ENCODE measurements around the gene NBPF12.
"Not testable (repeated sequence)": the region's sequence is repeated elsewhere in the genome, so short reads cannot be mapped to it uniquely, and the experiment has no call there.

NBPF12 gene, protein sequence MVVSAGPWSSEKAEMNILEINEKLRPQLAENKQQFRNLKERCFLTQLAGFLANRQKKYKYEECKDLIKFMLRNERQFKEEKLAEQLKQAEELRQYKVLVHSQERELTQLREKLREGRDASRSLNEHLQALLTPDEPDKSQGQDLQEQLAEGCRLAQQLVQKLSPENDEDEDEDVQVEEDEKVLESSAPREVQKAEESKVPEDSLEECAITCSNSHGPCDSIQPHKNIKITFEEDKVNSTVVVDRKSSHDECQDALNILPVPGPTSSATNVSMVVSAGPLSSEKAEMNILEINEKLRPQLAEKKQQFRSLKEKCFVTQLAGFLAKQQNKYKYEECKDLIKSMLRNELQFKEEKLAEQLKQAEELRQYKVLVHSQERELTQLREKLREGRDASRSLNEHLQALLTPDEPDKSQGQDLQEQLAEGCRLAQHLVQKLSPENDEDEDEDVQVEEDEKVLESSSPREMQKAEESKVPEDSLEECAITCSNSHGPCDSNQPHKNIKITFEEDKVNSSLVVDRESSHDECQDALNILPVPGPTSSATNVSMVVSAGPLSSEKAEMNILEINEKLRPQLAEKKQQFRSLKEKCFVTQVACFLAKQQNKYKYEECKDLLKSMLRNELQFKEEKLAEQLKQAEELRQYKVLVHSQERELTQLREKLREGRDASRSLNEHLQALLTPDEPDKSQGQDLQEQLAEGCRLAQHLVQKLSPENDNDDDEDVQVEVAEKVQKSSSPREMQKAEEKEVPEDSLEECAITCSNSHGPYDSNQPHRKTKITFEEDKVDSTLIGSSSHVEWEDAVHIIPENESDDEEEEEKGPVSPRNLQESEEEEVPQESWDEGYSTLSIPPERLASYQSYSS (N-terminal part only)

DNA sequence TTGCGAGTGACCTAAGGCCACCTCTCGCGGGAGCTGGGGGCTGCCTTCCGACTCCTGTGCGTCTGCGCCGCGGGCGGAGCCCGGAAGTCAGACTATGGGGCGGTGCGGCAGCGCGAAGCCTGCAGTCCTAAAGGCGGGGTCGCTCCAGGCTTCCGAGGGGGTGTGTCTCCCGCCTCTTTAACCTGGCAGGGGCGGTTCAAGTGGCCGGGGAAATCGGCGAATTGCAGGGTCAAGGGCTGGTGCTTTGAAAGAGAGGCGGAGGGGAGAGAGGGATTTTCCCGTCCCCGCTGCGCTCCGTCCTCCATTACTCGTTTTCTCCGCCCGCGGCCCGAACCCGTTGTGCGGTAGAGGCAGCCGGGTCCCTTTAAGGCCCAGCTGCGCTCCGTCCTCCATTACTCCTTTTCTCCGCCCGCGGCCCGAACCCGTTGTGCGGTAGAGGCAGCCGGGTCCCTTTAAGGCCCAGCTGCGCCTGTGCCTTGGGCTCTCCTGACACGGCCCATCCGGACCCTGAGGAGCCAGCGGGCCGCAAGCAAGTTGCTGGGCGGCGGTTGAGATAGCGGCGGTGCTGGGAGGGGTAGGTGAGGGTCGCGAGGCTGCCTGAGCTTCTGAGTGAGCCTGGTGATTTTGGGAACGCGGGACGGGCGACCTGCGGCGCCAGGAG lies at the start of gene NBPF12:
NBPF12 (plus strand) TSS at position 83 of the 661 bp plus-strand sequence. CDS start 21,820 bp downstream, outside the sequence.
- DNase-seq (ENCODE audit: low spot score) = not testable (repeated sequence)

DNA sequence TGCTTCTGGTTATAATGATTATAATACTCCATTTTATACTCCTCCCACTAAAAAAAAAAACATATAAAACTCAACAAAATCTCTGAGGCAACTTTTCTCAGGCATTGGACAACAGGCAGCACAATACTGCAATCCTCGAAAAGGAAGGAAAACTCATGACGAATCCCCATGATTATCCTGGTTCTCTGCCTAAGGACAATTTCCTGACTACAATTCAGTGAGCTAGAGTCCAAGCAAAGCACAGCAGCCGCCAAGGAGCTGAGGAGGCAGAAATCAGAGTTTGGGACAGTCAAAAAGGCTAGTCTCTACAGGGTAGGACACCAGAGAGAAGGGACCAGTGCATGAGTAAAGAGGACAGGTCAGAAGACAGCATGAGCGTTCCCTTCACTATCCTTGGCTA lies 46.8 kb upstream of the NBPF12 start:
- DNase-seq (ENCODE audit: low spot score) = not testable (repeated sequence)

DNA sequence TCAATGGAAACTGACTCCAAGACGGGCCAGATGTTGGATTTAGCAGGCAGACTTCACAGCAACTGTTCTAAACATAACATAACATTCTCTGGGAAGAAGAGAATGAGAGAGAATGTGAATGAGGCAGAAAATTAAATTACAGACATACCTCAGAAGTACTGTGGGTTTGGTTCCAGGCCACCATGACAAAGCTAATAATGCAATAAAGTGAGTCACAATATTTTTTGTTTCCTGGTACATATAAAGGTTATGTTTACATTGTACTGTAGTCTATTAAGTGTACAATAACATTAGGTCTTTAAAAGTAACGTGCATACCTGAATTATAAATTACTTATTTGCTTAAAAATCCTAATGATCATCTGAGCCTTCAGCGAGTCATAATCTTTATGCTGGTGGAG lies 45.8 kb upstream of the NBPF12 start:
- not testable (repeated sequence) for DNase-seq (ENCODE audit: low spot score)

DNA sequence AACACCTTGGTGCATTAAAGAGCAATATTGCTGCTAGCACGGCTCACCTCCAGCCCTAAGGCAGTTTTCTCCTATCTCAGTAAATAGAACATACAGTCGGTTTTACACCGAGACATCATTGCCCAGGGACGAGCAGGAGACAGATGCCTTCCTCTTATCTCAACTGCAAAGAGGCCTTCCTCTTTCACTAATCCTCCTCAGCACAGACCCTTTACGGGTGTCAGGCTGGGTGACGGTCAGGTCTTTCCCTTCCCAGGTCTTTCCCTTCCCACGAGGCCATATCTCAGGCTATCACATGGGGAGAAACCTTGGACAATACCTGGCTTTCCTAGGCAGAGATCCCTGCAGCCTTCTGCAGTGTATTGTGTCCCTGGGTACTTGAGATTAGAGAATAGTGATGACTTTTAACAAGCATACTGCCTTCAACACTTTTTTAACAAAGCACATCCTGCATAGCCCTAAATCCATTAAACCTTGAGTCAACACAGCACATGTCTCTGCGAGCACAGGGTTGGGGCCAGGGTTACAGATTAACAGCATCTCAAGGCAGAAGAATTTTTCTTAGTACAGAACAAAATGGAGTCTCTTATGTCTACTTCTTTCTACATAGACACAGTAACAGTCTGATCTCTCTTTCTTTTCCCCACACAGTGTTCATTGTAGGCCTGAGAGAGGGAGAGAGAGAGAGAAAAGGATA lies 30.4 kb upstream of the NBPF12 start:
- not testable (repeated sequence) for DNase-seq (ENCODE audit: low spot score)

DNA sequence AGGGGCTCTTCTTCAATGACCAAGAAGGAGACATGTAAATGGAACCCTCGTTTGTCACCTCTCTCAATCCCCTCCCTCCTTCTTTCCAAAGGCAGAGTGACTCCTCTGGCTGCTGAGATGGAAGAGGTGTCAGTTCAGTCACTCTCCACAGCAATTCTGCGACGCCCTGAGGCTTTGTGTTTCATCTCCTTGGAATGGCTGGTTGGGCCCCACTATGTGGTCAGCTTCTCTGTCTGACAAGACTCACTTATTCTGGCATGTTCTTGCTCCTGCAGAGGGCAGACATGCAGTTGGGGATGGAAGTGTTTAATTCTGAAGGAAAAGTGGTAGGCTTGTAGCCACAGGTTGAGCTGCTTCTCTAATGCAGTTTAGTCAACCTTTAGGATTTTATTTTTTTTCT lies 25.1 kb upstream of the NBPF12 start:
- not testable (repeated sequence) for DNase-seq (ENCODE audit: low spot score)

DNA sequence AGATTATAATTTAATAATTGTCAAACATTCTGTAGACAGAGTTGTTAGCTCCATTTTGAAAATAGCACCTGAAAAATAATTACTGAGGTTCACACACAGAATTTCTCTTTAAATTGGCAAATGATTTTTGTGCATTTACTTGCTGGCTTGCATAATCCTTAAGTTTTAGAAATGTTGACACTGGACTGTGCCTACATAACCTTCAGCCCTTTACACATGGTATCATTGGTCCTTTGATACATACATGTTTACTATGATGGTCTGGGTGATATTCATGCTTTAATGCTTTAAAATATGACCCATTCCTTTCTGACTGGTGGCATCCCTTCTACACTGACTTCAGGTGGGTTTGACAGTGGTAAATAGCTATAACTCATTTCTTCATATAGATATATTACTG lies 17.3 kb upstream of the NBPF12 start:
- DNase-seq (ENCODE audit: low spot score) = not testable (repeated sequence)

DNA sequence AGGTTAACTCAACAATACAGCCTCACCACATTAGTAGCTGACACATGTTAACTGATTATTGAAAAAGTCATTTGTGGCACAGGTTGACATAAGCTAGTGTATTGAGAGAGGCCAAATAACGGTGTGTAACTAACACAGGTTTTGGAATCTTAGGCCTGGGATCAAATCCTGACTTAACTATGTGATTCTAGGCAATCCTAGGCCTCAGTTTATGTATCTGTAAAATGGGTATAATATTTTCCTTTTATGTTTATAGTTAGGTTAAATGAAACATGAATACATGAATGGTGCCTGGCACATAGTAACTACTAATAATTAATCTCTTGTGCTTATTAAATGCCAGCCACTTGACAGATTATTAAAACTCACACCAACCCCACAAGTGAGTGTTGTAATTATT lies 15.5 kb upstream of the NBPF12 start:
- not testable (repeated sequence) for DNase-seq (ENCODE audit: low spot score)

DNA sequence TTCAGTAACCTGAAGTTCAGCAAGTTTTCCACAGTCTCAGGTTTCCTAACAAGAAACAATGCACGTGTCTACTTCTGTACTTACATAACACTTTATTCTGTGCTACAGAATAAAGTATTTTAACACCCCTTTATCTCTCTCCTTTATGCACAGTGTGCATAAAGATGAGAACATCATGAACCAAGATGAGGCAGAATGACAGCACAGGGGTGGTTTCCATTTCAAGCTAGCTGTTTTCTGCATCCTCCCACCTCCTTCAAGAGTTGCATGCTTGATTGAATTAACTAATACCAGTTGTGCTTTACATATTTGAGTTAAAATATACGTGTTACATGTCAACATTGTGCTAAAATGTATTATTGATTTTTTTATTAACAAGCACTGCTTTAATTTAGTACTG lies 14.0 kb upstream of the NBPF12 start:
- DNase-seq (ENCODE audit: low spot score) = not testable (repeated sequence)

DNA sequence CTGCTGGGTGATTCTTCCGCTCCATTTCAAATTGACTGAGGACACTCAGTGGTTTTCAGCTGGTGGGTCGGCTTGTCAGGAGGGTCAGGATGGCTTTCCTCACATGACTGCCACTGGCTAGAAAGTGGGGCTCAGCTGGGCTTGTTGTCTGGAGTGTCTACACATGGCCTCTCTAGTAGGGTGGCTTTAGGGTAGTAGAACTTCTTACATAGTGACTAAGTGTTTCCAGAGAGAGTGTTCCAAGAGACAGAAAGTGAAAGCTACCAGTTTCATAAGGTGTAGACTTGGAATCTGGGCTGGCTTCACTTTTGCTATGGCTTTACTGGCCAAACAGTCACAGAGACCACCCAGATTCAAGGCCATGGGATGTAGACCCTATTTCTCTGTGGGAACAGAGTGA lies 11.7 kb upstream of the NBPF12 start:
- DNase-seq (ENCODE audit: low spot score) = not testable (repeated sequence)

DNA sequence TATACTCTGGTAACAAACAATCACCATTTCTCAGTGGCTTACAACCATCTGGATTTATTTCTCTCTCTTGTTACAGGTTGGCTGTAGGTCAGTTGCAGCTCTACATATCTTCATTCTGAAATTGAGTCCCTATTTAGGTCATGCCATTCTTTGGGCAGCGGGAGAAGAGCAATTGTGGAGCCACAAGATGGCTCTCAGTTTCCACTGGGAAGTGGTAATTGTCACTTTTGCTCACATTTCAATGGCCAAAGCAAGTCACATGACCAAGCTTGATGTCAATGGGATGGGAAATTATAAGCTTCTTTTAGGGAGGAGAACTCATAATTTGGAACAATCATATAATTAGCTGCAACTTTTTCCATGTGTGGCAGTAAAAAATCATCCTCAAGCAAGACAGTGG lies 7.9 kb upstream of the NBPF12 start:
- not testable (repeated sequence) for DNase-seq (ENCODE audit: low spot score)

DNA sequence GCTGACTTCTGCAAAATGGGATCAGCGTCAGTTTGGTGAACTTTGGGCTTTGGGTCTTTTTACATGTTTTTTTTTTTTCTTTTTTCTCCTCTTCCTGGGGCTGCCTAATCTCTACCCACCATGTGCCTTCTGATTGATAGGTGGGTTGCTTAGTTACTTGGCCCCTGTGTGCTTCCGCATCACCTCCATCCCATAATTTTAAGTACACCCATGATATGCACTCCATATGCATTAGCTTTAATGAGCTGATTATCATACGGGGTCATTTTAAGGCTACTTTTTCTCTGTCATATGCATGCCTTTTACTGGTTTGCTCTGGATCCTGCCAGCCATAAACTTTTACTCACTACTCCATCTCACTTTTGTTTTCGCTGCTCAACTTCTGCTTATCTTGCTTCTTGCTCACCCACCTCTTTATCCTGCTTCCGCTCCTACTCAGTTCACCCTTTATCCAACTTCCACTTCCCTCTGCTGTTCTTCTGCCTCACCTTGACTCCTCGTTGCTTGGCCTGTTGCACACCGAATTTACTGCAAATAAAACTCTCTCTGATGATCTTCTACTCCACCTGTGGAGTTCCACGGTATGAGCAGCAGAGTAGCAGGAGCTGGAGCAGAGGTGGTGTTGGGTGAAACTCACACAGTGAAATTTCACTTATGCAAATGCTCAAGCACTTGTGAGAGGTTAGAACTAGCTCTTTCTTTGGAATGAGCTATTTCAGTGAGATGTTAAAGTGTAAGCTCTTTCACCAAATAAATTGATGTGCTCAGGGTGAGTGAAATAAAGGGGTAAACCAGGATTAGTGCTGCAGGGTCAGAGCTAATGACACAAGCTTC lies 3.5 kb upstream of the NBPF12 start:
- not testable (repeated sequence) for DNase-seq (ENCODE audit: low spot score)

DNA sequence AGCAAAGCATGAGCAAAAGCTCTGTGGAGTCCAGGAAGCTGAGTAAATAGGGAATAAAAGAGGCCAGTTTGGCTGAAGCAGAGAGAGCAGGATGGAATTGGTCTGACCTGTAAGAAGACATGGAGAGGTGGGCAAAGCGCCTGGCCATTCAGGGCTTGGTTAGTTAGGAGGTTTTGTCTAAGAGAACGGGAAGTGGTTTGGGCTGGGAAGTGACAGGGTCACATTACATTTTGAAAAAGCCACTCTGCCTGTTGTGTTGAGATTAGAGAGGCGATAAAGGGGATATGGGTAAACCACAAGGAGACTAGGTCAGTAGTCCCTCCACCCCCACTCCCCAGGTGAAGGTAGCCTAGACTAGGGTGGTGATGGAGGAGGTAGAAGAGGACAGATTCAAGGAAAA lies 662 bp upstream of the NBPF12 start:
- not testable (repeated sequence) for DNase-seq (ENCODE audit: low spot score)

DNA sequence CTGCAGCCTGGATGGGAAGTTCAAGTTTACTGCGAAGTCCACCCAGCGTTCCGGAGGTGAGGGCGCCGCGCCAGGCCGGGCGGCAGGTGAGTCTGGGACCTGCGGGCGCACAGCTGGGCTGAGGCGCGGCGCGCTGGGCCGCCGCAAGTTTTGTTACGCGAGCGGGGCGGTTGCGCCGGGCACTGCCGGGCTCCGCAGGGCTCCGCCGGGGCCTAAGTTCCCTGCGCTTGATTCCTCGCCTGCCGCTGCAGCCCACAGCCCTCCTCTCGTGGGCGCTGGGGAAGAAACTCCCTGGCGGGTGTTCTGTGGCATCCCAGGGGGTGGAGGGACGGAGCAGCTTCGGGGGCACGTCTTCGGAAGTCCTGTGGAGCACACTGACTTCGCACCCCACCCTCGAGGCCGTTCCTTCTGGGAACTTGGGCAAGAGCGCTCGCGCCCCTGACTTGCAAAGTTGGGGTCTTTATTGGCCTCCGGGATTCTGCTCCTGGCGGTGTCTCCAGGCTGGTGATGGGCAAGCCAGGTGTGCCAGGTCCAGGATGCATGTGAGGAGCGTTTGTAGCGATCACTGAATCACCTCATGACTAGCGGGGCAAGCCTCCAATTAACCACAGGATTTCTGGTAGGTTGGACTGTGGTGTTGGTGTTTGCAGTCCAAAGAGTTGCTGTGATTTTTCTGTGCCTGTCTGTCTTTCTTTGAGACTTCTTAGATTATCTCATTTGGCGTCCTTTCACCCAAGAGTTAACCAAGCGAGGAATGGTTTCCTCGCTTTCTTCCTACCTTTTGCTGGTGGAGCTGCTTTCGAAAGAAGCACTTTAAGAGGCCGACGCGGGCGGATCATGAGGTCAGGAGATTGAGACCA lies 1.0 kb downstream of the NBPF12 start:
- DNase-seq (ENCODE audit: low spot score) = peak; percentile 0

DNA sequence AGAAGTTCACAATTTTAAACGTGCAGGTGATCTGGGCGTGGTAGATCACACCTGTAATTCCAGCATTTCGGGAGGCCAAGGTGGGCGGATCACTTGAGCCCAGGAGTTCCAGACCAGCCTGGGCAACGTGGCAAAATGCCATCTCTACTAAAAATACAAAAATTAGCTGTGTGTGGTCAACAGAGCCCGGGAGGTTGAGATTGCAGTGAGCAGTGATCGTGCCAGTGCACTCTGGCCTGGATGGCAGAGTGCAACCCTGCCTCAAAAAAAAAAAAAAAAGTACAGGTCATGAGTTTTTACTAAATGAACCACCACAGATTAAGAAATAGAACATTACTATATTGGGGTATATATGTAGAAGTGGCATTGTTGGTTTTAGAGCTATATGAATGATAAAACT lies 2.2 kb downstream of the NBPF12 start:
- DNase-seq (ENCODE audit: low spot score) = not testable (repeated sequence)

DNA sequence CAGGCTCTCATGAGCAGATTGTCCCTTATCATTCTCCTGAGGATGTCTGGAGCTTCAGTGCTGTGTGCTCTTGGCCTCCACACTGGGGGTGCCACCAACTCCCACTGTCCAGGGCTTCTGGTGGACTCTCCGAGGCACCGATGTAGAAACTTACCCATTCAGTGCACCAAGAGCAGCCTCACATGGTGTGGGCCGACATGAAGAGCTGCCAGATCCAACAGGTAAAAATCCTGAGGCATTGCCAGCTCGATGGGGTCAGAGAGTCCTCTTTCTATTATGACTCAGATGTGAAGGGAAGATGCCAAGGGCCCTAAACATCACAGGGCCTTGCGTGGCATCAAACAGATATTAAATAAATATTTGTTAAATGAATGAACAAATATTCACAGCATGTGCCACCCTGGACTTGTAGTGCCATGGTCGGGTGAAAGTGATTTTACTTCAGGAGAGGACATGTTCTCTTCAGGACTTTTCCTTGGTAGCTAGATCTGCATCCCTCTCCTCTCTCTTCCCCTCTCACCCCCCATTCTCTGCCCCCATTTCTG lies 5.3 kb downstream of the NBPF12 start:
- not testable (repeated sequence) for DNase-seq (ENCODE audit: low spot score)

DNA sequence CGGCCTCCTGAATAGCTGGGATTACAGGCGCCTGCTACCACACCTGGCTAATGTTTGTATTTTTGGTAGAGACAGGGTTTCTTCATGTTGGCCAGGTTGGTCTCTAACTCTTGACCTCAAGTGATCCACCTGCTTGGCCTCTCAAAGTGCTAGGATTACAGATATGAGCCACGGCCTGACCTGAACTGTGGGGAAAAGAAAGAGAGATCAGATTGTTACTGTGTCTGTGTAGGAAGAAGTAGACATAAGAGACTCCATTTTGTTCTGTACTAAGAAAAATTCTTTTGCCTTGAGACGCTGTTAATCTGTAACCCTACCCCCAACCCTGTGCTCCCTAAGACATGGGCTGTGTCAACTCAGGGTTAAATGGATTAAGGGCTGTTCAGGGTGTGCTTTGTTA lies 10.0 kb downstream of the NBPF12 start:
- DNase-seq (ENCODE audit: low spot score) = not testable (repeated sequence)

DNA sequence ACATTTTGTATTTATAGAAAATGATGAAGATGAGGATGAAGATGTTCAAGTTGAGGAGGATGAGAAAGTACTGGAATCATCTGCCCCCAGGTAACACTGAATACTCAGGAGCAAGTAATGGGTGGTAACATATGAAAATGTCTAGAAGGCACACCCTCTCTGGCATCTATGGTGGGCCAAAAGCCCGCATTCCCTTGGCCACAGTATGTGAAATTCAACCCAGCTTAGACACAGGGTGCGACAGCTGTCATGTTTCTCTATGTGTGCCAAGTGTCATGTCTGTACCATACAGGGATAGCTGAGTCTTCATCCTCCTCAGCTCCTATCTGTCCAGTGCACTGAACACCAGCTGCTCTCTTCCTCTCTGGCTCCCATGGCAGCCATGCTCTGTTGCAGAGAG lies 26.2 kb downstream of the NBPF12 start:
- DNase-seq (ENCODE audit: low spot score) = not testable (repeated sequence)

DNA sequence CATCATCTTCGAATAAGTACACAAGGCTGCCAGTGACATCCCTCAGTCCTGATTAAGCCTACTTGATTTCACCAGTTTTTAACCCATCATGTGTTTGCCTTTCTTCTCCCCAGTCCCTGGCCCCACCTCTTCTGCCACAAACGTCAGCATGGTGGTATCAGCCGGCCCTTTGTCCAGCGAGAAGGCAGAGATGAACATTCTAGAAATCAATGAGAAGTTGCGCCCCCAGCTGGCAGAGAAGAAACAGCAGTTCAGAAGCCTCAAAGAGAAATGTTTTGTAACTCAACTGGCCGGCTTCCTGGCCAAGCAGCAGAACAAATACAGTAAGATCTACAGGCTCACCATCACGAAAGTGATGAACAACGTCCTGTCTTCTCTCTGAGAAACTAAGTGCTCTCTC lies 28.2 kb downstream of the NBPF12 start:
- DNase-seq (ENCODE audit: low spot score) = not testable (repeated sequence)

DNA sequence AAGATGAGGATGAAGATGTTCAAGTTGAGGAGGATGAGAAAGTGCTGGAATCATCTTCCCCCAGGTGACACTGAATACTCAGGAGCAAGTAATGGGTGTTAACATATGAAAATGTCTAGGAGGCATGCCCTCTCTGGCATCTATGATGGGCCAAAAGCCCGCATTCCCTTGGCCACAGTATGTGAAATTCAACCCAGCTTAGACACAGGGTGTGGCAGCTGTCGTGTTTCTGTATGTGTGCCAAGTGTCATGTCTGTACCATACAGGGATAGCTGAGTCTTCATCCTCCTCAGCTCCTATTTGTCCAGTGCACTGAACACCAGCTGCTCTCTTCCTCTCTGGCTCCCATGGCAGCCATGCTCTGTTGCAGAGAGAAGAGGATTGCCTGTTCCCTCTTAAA lies 32.5 kb downstream of the NBPF12 start:
- not testable (repeated sequence) for DNase-seq (ENCODE audit: low spot score)

DNA sequence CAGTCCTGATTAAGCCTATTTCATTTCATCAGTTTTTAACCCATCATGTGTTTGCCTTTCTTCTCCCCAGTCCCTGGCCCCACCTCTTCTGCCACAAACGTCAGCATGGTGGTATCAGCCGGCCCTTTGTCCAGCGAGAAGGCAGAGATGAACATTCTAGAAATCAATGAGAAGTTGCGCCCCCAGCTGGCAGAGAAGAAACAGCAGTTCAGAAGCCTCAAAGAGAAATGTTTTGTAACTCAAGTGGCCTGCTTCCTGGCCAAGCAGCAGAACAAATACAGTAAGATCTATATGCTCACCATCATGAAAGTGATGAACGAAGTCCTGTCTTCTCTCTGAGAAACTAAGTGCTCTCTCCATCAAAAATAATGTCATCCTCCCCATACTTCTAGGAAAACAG lies 34.6 kb downstream of the NBPF12 start:
- DNase-seq (ENCODE audit: low spot score) = not testable (repeated sequence)
